ENCODE results near the gene RANBP9.

GRCh38 chr6:13614926-13615791, 96.5 kb downstream of the RANBP9 start, which contains the start of gene NOL7:
- TF ChIP-seq CTCF (IDR thresholded peaks at IDR 0.05) (peak; percentile 84 to 90 (median 86)), POLR2A (IDR thresholded peaks at IDR 0.05) (peak in 1 of 2 donors; percentile 73), POLR2AphosphoS5 (IDR thresholded peaks at IDR 0.05; ENCODE audit: insufficient read depth in 1 of 2, low read depth in 1 of 2) (peak; percentile 94 to 99)

Data from vagina (tissue), 2 donors.